GM12892 (cell line): ENCODE results near the gene RAD54L.

Experiments
- POLR2A ChIP-seq: IDR thresholded peaks from 2 replicates; pipeline ENCODE4 v1.6.1; 2011; ENCODE audit warnings: low read depth, low read length, control low read depth
- POLR2AphosphoS5 ChIP-seq: IDR thresholded peaks from 2 replicates; pipeline ENCODE4 v1.6.1; 2011; ENCODE audit warnings: low read depth, low read length, control low read depth

- TF ChIP-seq POLR2A = no peak
- no peak for TF ChIP-seq POLR2AphosphoS5
These were observed 29.1 kb upstream of the RAD54L start for GRCh38 chr1:46218443-46218842.
